Loucy (cell line): ENCODE measurements around the gene PDCD2L.

ENCODE experiments used
- EZH2phosphoT487 ChIP-seq: fragments of 200-600 bp; IDR thresholded peaks from 2 replicates; pipeline ENCODE4 v1.6.1; 2018; ENCODE audit warnings: antibody characterized with exemption, mild to moderate bottlenecking, moderate library complexity, borderline replicate concordance
- TF ChIP-seq, protein P1 (sequence below): fragments of 200-600 bp; sonication (generic); conservative IDR thresholded peaks from 2 replicates; pipeline ENCODE4 v1.5.1; 2014; ENCODE audit warnings: mild to moderate bottlenecking, antibody characterized with exemption, low read length

DNA sequence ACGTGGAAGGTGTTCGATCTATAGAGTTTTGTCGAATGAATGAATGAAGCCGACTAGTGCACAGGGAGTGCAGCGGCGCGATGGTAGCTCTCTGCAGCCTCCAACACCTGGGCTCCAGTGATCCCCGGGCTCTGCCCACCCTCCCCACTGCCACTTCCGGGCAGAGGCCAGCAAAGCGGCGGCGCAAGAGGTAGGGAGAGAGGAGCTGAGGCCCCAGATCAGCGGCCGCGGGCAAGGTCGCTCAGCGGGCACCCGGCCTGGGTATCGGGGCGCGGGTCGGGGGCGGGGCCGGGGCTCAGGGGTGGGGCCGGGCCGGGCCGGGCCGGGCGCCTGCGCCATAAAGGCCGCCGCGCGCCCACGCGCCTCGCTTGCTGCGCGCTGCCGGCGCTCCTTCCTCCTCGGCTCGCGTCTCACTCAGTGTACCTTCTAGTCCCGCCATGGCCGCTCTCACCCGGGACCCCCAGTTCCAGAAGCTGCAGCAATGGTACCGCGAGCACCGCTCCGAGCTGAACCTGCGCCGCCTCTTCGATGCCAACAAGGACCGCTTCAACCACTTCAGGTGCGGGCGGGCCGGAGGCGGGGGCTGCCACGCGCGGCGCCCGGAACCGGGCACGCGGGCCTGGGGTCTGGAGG is 39.3 kb upstream of the PDCD2L start, which contains the start of gene GPI:
- no peak for TF ChIP-seq EZH2phosphoT487
- TF ChIP-seq, protein P1, sequence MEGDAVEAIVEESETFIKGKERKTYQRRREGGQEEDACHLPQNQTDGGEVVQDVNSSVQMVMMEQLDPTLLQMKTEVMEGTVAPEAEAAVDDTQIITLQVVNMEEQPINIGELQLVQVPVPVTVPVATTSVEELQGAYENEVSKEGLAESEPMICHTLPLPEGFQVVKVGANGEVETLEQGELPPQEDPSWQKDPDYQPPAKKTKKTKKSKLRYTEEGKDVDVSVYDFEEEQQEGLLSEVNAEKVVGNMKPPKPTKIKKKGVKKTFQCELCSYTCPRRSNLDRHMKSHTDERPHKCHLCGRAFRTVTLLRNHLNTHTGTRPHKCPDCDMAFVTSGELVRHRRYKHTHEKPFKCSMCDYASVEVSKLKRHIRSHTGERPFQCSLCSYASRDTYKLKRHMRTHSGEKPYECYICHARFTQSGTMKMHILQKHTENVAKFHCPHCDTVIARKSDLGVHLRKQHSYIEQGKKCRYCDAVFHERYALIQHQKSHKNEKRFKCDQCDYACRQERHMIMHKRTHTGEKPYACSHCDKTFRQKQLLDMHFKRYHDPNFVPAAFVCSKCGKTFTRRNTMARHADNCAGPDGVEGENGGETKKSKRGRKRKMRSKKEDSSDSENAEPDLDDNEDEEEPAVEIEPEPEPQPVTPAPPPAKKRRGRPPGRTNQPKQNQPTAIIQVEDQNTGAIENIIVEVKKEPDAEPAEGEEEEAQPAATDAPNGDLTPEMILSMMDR = no peak
